Putamen (tissue), 1 donor: ENCODE results near the gene CRB1.

ENCODE experiments used
- DNase-seq: peaks from one replicate; pipeline ENCODE4 v3.0.0-alpha.2; 2016; ENCODE audit warnings: low spot score

Gene CRB1

DNA sequence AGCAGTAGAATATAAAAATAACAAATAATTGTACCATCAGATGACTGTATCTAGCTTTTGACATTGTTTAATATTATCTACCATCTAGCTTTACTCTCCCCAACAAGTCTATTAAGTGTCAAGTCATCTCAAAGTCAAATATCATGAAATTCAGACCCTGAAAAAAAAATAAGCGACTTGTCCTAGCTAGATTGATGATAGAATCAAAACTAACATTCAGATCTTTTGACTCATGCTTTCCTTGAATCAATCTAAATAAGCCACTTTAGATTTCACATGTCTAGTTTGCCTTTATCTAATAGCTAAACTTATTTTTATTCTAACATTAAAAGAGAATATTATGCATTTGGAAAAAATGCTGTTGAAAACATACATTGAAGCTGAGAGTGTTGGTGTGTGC, 35.4 kb downstream of the CRB1 start:
- DNase-seq = no peak

DNA sequence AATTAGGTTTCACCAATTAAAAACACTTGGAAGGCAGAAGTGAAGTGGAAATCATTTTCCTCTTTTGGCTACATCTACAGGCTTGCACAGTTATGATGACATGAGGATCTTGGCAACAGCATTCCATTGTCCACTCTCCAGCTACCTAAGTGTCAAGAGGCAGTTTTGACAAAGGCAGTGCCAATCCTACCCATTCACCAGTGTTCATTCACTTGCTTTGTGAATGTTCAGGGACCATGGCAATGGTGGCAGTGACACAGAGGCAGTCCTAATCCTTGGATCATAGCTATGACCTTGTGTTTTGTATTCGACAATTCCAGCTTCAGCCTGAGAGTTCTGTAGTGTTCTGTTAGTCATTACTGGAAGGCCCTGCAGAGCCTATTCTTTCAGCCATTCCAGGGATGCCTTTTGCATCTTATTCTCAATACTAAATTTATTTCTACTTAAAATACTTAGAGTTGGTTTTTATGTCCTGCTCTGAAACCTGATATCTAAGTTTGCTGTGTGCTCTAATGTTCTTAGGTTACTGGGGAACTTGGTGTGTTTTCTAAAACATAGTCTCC, 36.7 kb downstream of the CRB1 start:
- peak; percentile 51 for DNase-seq

DNA sequence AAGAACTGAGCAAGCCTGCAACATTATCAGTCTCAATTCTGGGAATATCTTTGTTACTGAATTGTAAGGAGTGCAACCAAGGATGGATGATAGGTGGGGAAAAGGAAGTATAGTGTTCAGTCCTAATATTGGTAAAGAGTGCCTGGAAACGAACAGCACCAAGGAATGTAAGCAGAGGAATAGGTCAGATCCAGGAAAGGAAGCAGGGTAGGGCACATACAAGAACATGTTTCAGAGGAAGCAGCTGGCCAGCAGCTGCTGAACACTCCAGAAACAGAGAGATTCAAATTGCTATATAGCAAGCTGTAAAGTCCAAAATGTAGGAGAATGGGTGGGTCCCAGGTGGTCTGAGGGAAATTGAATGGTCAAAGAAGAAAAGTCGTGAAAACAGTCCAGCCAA, 37.9 kb downstream of the CRB1 start:
- no peak for DNase-seq

DNA sequence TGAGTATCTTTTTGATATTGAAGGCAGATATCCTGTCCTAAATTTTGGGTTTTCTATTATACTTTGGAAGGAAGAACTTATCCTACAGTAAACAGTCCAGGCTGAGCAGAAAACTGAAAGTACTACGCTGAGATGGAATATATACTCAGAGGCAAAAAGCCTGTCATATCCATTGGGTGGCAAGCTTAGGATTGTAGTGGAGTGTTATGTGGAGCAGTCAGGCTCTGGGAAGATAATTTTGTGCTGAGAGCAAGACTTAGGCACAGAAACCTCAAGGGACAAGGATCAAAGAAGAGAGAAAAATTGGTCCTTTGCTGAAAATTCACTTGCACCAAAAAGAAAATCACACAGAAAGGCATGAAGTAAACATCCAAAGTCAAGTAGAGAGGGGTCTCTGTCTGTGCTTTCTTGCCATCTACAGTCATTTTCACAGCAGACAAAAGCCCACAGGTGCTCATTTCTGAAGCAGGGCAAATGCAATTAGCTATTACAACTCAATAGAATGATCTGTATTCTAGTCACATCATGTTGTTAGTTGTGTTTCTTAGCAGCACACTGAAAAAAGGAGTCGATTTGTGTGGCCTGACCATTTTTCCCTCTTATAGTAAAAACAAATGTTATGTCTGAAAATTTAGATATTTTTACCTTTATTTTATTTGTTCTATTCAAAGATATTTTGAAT, 38.5 kb downstream of the CRB1 start:
- no peak for DNase-seq

DNA sequence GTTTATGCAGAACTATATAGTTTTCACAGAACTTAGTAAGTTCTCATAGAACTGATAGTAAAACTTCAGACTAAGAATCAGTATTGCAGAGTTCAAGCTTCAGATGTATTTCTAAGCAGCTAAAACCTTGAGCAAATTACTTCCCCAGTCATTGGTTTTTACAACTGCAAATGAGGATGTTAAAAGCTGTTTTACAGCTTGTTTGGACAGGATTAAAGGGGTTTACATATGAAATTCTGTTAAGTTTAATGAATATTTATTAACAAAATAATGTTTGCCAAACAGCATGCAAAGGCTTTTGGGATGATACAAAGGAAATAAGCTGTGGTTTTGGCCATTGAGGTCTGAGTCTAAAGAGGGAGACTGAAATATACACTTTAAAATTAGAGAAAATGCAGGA, 39.1 kb downstream of the CRB1 start:
- DNase-seq = no peak

DNA sequence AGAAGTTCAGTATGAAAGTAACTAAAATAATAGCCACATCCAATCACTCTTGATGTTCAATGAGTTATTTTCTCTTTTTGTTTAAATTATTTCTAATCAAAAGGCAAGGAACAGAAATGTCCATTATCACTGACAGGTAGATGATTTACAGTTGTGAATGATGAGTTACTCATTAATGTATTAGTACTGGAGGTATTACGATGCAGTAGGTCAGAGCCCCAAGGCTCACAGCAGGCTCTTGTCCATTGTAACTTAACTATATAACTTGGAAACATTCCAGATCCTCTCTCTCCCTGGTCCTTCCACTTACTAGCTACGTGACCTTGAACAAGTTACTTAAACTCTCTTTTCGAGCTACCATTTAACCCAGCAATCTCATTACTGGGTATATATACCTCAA, 39.5 kb downstream of the CRB1 start:
- DNase-seq = no peak

DNA sequence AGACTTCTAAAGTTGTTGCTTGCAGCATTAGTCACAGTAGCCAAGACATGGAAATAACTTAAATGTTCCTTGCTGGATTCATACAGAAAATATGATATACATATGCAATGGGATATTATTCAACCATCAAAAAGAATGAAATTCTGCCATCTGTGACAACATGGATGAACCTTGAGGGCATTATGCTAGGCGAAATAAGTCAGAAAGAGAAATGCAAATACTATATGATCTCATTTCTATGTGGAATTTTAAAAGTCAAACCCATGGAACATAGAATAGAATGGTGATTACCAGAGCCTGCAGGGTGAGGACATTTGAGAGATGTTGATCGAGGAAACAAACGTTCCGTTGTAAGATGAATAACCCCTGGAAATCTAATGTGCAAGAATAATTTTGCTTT, 43.0 kb downstream of the CRB1 start:
- no peak for DNase-seq

DNA sequence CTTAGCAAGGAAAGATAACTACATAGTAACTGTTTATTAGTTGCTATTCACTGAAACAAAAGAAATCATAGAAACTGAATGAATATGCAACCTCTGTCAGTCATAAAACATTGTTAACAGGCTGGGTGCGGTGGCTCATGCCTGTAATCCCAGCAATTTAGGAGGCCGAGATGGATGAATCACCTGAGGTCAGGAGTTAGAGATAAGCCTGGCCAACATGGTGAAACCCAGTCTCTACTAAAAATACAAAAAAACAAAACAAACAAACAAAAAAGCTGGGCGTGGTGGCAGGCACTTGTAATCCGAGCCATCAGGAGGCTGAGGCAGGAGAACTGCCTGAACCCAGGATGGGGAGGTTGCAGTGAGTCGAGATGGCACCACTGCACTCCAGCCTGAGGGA, 44.1 kb downstream of the CRB1 start:
- DNase-seq = no peak

DNA sequence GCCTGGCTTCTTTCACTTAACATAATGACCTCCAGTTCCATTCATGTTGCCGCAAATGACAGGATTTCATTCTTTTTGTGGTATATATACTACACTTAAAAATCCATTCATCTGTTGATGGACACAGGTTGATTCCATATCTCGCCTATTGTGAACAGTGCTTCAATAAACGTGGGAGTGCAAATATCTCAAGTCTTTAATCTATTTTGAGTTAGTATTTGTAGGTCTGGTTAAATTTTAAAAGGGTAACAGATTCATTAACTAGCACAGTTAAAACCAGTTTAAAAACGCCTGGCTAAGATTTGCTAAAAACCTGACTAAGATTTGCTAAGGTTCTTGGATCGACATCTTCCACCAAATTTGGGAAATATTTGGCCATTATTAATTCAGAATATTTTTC, 45.7 kb downstream of the CRB1 start:
- DNase-seq = no peak

DNA sequence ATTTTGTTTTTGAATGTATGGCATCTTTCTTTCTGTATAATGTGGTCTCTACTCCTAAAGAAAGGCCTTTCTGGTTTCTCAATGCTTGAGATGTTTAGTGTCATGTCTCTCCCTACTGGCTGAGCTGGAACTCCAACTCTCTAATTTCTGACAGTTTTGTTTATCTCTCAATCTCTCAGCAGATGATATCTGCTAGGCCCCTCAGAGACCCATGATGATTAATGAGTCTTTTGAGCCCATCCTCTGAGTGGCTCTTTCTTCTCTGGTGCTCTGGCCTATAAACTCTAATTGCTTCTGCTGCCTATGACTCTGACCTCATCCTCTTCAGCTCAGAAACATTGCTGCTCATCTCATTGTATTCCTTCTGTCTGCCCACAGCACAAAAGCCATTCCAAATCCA, 46.6 kb downstream of the CRB1 start:
- DNase-seq = peak; percentile 86

DNA sequence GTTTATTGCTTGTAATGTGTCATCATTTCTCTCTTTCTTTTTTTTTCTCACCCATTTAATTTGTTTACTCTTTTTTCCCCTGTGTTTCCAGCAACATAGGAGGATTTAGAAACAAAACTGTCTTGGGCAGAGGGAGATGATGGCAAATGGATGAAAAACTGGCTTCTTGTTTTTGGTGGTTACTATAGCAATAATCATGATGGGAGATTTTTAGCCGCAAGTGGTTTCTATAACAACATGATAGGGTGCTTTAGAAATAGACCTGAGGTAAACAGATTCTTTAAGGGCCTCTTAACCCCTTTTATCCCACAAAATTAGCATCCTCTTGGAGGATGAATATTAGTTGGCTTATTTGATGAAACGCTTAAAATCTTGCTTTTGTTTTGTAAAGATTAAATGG, 51.6 kb downstream of the CRB1 start:
- no peak for DNase-seq

DNA sequence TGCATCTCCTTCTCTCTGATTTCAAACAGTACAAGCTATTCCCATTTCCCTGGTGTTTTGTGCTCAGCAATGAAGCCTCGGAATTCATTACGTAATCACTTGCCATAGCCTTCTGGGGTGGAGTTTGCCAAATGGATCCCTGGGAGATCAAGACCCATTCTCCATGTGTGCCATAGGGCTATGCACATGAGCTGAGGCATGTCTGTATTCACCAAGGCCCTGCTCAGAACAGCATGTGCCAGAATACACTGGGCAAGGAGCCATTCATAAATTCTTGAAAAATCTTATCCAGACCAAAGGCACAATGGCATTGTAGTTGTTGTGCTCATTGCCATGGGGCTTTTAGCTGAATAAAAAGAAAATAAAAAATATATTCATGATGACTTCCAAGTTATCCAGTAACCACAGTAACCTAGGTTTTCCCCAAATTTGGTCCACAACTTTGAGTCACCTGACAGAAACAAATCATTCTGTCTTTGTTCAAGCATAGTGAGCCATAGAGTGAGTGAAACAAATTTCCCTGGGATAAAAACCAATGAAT, 53.0 kb downstream of the CRB1 start:
- DNase-seq = no peak

DNA sequence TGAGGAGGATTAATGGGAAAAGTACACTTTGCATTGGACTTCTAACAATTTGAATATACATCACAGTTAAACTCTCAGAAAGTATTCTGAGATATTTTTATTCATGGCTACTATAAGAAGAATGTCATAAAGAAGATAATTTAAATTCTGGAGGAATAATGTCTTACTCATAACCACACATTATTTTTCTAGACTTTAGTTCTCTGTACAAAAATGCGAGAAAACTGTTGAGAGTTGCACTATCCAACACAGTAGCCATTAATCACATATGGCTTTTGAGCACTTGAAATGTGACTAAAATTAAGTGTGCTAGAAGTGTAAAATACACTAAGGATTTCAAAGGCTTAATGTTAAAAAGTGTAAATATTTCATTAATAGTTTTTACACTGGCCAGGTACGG, 53.8 kb downstream of the CRB1 start:
- no peak for DNase-seq

DNA sequence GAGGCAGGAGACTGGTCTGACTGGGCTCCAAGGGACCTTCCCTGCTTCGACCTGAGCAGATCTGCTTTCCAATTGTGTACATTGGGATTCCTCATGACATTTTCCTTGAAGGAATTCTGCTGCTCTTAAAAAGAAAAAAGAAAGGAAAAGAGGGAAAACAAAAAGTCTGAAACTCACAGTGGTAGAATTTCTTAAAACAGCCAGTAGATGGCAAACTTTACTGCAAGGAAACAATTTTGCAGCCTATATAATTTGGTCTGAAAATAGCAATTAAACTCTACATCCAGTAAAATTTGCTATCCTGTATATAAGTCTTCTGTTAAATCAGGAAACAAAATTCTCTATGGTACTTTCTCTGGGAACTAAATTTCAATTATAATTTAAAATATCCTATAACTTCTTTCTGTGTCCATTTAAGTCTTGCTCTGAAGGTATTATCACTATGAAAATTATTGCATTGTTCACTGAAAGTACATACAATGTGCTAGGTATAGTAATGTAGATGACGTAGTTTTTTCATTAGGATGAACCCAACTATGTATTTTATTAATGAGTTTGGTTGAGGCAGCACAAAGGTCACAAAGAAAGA, 59.8 kb downstream of the CRB1 start:
- DNase-seq = no peak

DNA sequence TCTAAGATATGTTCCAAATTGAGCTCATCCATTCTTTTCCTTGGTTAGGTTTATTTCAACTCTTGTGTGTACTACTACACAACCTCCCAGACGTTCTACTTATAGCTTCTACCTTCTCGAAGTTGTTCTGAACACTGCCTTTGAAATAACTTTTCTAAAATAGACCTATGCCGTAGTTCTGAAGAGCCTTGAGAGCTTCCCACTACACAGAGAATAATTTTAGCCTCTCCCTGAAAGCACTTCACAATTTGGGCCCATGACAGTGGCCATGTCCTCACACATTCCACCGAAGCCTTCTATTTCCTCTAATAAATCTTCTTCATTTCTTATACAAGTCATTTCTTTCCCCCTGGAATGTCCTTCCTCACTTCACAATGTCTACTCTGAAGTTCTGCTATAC, 62.2 kb downstream of the CRB1 start:
- DNase-seq = no peak

DNA sequence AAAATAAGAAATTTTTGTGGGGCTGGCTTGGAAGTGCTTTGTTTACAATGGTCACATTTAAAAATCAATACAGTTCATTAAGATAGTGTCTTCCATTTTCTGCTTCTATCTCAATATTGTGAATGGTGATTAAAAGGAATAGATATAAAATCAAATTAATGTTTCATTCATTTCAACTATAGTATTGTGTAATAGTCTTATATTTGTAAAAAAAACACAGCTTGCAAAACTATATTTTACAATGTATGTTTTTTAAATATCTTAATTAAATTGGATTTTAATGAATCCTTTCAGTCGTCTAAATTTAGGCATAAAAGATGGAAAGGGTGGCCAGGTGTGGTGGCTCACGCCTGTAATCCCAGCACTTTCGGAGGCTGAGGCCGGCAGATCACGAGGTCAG, 63.5 kb downstream of the CRB1 start:
- no peak for DNase-seq

DNA sequence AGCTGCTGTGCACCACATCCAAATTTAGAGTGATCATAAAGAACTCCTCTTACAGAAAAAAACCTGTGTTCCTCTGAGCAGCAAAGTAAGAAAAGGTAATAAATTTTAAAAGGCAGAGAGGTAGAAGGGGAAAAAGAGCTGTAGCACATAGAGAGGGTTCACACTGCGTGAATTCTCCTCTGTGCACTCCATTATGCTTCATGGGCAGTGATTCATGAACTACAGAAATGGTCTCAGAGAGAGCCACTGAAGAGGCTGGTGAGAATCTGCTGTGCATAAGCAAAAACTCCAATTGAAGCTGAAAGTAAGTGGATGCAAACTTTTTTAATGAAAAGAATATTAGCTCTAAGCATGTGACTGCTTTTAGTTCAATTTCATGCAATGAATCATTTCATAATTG, 65.0 kb downstream of the CRB1 start:
- no peak for DNase-seq

DNA sequence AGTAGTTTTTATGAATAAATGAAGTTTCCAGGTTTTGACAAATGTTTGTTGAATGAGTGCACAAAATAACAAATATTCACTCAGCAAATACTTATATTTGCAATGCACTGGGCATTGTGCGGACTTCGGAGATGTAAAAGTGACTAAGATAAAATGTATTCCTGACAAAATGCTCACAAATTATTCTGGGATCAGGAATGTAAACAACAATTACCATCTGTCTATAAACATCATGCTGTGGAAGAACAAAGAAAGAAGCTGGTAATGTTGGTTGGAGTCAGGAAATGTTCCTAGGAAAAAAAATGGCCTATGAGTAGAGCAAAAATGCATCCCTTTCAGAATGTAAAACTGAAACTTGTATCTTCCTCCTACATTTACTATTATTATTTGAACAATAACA, 68.5 kb downstream of the CRB1 start:
- no peak for DNase-seq

DNA sequence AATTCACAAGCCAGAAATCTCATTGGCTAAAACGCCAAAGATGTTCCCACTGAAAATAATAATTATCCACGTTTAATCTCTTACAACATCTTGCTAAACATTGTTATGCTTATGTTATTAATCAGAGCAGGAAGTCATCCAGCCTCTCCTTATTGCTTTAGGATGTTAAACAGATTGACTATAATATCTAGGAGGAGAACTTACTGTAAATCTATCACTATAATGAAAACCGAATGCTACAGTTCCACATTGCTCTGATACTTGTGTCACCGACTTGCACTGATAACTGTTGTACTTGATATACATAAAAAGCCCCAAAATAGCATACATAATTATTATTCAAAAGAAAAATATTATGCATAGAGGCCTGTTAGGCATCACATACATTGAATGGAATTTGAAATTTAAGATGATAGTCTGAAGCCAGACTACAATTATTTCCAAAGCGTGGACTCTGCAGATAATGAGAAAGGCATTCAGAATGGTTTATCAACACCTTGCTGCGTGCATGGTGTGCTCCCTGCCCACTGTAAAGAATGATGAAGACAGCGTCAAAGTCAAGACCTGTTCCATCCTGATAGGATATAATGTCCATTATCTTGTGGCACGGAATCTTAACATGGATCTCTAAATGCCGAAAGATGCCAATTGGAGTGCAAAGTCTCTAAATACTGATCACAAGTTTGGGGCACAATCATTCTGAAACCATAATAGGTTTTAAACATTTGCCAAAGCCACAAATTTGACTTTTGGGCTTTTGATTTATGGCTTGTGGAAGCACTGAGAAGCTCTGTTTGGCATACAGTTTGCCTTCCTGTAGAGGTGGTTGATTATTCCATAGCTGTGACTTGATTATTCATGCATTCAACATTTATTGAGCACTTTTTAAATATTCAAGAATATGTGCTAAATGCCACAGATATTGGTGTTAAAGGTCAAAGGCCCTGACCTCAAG, 71.3 kb downstream of the CRB1 start:
- DNase-seq = no peak

DNA sequence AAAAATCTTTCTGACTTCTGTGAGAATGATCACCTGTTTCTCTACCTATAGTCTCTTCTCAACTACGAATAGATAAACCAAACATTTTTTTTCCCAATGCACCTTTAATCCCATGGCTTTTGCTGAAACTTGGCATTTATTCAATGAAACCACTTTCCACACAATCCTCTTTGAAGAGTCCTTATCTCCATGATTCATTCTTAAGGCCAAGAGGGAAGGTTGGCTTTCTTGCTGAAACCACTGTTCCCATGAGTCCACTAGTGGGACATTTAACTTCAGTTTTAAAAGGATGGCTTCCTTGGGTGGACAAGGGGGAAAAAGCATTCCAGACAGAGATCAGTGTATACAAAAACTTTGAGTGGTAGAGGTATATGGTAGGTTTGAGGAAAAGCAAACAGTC, 73.6 kb downstream of the CRB1 start:
- DNase-seq = no peak

DNA sequence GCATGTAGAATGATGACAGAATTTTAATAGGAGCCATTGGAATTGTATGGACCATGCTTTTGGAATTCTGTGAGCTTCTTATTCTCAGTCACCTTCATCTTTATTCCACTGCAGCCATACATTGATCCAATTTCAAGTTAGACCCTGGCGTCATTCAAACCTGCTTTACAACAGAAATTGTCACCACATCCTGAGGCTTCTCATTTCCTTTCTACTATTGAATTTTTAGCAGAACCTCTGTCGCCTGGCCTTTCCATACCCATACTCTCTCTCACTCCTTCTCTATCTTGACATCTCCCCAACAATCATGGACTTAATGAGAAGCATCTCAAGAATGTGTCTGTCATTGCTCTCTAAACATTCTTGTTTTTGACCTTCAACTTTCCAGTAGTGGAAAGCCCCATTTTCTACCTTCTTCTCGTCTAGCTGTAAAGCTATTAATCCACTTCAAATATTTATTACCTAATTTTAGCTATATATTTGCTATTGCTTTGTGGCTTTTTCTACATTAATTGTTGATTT, 74.1 kb downstream of the CRB1 start:
- DNase-seq = no peak

DNA sequence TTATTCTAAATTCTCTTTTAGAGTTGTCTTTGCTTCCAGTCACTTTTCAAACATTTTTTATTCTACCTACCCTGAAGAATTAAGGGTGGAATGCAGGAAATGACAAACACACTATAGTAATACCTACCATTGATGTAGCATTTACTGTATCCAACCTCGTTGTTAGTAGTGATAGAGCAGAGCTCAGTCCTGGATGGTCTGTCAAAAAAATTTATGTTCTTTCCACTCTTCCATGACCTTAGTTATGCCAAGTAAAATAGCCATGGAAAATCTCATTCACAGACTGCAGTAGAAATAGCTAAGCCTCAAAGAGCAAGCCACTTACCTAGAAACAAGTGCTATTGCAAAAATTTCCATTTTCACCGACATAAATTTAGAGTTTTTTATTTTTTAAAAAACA, 74.6 kb downstream of the CRB1 start:
- DNase-seq = no peak
